GM23338 (cell line): Measurements from ENCODE around the gene KCTD14.

ENCODE experiments used
- CREB1 ChIP-seq: fragments of 250-450 bp; sonication (Bioruptor Pico); IDR thresholded peaks from 2 replicates; pipeline ENCODE4 v1.5.0; 2020; ENCODE audit warnings: low read depth, mild to moderate bottlenecking, moderate library complexity
- CTCF ChIP-seq, 2 experiments: fragments of 200-600 bp in 1 of 2; sonication (generic) in 1 of 2; conservative IDR thresholded peaks; 2 replicates each; pipeline versions ENCODE4 v1.5.1 to v1.6.1; 2016 to 2017; ENCODE audit warnings: antibody characterized with exemption in 2 of 2, low read depth in 2 of 2, mild to moderate bottlenecking in 2 of 2, moderate library complexity in 1 of 2
- ETS1 ChIP-seq: IDR thresholded peaks from 2 replicates; pipeline ENCODE4 v1.6.1; 2016; ENCODE audit warnings: antibody characterized with exemption
- EZH2 ChIP-seq: fragments of 200-600 bp; sonication (generic); IDR thresholded peaks from one replicate; pipeline ENCODE4 v1.8.0; 2017; ENCODE audit warnings: antibody characterized with exemption, mild to moderate bottlenecking, low read depth; ENCODE audit not compliant: unreplicated experiment
- EZH2phosphoT487 ChIP-seq: fragments of 200-600 bp; sonication (generic); IDR thresholded peaks from one replicate; pipeline ENCODE4 v1.8.1; 2018; ENCODE audit warnings: antibody characterized with exemption; ENCODE audit not compliant: unreplicated experiment
- JUNB ChIP-seq: IDR thresholded peaks from one replicate; pipeline ENCODE4 v1.6.1; 2016; ENCODE audit warnings: antibody characterized with exemption; ENCODE audit not compliant: unreplicated experiment
- NANOG ChIP-seq: IDR thresholded peaks from 2 replicates; pipeline ENCODE4 v1.6.1; 2016; ENCODE audit warnings: antibody characterized with exemption, borderline replicate concordance
- POLR2AphosphoS5 ChIP-seq: IDR thresholded peaks from 2 replicates; pipeline ENCODE4 v1.6.1; 2016; ENCODE audit warnings: antibody characterized with exemption, low read depth
- REST ChIP-seq: IDR thresholded peaks from one replicate; pipeline ENCODE4 v1.6.1; 2018; ENCODE audit warnings: antibody characterized with exemption; ENCODE audit not compliant: unreplicated experiment
- STAT1 ChIP-seq: IDR thresholded peaks from one replicate; pipeline ENCODE4 v1.6.1; 2016; ENCODE audit warnings: antibody characterized with exemption; ENCODE audit not compliant: unreplicated experiment
- ZNF331 ChIP-seq: fragments of 250-450 bp; sonication (Bioruptor Pico); IDR thresholded peaks from 2 replicates; pipeline ENCODE4 v1.5.0; 2020; ENCODE audit warnings: low read depth, mild to moderate bottlenecking, moderate library complexity
- ZNF462 ChIP-seq: fragments of 250-450 bp; sonication (Bioruptor Pico); IDR thresholded peaks from 2 replicates; pipeline ENCODE4 v1.5.0; 2020; ENCODE audit warnings: mild to moderate bottlenecking, moderate library complexity

- TF ChIP-seq CTCF (conservative IDR thresholded peaks at IDR 0.05; ENCODE audit: low read depth in 2 of 2), result no peak
- TF ChIP-seq EZH2, result no peak
- no peak for TF ChIP-seq REST
- TF ChIP-seq EZH2phosphoT487, result no peak
- no peak for TF ChIP-seq POLR2AphosphoS5
- TF ChIP-seq CREB1 (CRISPR knock-in tag), result no peak
- no peak for TF ChIP-seq ZNF331 (CRISPR knock-in tag)
- no peak for TF ChIP-seq ETS1
- TF ChIP-seq JUNB, result no peak
- no peak for TF ChIP-seq ZNF462
- TF ChIP-seq STAT1, result no peak
- TF ChIP-seq NANOG, result no peak
Observed at GRCh38 chr11:78071717-78072116, 48.6 kb upstream of the KCTD14 start.
